Loucy (cell line): ENCODE data around the gene TBC1D3I.

Source experiments
- EZH2phosphoT487 ChIP-seq: fragments of 200-600 bp; IDR thresholded peaks from 2 replicates; pipeline ENCODE4 v1.6.1; 2018; ENCODE audit warnings: antibody characterized with exemption, mild to moderate bottlenecking, moderate library complexity, borderline replicate concordance
- TF ChIP-seq, protein P1 (sequence below): fragments of 200-600 bp; sonication (generic); conservative IDR thresholded peaks from 2 replicates; pipeline ENCODE4 v1.5.1; 2014; ENCODE audit warnings: mild to moderate bottlenecking, antibody characterized with exemption, low read length

DNA sequence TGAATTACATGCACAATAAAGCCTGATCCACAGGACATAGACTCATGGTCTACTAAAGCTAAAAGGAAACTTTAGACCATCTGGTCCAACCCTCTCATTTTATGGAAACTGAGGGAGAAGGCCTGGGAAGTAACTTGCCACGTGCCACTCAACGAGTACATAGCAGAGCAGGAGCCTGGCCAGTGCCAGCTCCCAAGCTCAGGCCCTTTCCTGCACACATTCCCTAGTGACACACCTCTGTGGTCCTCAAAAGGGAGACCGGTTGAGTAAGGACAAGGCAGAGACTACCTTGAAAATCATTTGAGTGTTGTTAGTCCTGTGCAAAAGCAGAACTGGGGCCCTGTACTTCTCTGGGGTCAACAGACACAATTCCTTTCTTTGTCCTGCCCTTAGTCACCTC is 50.7 kb downstream of the TBC1D3I start:
- TF ChIP-seq, protein P1, sequence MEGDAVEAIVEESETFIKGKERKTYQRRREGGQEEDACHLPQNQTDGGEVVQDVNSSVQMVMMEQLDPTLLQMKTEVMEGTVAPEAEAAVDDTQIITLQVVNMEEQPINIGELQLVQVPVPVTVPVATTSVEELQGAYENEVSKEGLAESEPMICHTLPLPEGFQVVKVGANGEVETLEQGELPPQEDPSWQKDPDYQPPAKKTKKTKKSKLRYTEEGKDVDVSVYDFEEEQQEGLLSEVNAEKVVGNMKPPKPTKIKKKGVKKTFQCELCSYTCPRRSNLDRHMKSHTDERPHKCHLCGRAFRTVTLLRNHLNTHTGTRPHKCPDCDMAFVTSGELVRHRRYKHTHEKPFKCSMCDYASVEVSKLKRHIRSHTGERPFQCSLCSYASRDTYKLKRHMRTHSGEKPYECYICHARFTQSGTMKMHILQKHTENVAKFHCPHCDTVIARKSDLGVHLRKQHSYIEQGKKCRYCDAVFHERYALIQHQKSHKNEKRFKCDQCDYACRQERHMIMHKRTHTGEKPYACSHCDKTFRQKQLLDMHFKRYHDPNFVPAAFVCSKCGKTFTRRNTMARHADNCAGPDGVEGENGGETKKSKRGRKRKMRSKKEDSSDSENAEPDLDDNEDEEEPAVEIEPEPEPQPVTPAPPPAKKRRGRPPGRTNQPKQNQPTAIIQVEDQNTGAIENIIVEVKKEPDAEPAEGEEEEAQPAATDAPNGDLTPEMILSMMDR = no peak
- TF ChIP-seq EZH2phosphoT487 = no peak
